RKO (cell line): ENCODE results near the gene ZNF33A.
A peak's percentile ranks its signal among the peaks of the same experiment; 100 is the strongest.
"Not testable (repeated sequence)": the region's sequence is repeated elsewhere in the genome, so short reads cannot be mapped to it uniquely, and the experiment has no call there.

Experiments
- DNase-seq: peaks from one replicate; pipeline ENCODE4 v3.0.0-alpha.2; 2016; ENCODE audit warnings: low spot score

The ZNF33A gene

DNA sequence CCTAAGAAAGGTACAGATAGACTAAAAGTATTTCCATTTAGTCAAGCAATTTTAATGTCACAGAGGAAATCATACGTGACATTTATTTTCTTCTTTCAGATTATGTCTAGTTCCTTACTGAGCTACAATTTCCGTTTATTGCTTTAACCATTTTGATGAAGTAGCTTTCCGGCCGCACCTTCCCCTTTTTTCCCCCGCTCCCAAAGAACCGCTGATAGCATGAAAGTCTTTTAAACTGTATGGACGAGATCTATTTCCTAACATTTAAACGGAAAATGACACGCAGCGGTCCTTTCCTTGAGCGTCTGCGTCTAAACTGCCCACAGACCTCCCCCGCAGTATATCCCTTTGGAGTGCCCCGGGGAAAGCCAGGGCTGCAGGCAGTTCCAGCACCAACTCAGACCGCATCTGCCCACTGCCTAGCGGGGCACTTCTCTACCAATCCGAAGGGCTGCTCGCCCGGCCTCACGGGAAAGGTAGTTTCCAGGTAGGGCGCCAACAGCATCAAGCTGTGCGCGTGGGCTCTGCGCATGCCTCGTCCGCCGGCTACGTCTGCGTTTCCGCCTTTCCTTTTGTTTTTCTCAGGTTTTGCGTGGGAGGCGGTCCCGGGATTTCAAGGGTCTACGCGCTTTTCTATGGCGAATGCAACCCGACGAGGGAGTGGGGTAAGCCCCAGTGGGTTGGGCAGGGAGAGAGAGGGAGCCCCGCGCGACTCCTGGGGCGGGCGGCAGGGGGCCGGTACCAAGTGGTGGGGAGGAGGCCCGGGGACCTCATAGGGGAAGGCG, at the start of gene ZNF33A:
ZNF33A (plus strand) TSS at position 557 of the 785 bp plus-strand sequence. CDS start 1,667 bp downstream, outside the sequence.
- DNase-seq = peak; percentile 96

DNA sequence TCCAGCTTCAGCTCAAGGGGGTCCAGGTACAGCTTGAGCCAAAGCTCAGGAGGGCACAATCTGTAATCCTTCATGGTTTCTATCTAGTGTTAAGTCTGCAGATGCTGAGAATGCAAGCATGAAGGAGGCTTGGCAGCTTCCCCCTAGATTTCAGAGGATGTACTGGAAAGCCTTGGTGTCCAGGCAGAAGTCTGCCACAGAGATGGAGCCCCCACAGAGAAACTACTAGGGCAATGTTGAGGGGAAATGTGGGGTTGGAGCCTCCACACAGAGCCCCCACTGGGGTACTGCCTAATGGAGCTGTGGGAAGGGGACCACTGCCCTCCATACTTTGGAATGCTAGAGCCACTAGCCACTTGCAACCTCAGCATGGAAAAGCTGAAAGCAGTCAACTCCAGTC, 45.5 kb upstream of the ZNF33A start:
- DNase-seq = no peak

DNA sequence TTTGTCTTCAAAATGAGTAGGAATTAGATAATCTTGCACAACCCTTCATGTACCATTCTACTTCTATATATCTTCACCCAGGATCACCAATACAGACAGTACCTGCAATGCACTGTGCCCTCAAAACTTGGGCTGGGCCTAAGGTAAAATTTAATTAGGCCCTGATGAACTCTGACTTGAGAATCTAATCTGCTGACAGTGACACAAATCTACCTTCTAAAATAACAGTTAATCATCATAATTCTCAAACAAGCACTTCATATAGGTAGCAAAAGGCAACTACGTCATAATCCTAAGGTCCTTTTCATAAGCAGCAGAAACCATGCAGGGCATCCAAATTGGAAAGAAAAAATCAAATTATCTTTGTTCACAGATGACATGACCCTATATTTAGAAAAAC, 38.1 kb upstream of the ZNF33A start:
- DNase-seq = no peak

DNA sequence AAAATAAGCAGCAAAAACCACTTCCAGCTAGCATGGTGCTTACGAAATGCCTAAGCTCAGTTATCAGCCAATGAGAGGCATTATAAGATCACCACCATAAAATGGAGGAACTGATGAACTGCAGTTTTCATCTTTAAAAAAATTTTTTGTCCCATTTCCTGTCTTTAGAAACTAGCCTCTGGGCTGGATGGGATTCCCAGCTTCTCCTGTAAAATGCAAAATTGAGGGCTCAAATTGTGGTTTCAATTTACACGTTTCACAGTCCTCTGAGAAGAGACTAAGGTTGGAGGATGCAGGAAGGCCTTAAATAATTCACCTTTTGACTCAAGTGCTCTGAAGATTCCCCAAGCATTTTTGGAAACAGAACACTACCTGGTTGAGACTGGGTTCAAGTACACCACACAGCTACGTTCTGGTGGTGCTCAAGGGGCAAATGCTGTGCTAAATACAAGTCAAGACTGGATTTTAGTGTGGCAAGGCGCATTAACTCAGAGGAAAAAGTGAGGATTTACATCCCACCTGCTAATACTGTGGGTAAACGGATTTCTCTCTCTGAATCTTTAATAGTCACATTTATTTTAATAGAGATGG, 35.0 kb upstream of the ZNF33A start:
- DNase-seq = peak; percentile 59

DNA sequence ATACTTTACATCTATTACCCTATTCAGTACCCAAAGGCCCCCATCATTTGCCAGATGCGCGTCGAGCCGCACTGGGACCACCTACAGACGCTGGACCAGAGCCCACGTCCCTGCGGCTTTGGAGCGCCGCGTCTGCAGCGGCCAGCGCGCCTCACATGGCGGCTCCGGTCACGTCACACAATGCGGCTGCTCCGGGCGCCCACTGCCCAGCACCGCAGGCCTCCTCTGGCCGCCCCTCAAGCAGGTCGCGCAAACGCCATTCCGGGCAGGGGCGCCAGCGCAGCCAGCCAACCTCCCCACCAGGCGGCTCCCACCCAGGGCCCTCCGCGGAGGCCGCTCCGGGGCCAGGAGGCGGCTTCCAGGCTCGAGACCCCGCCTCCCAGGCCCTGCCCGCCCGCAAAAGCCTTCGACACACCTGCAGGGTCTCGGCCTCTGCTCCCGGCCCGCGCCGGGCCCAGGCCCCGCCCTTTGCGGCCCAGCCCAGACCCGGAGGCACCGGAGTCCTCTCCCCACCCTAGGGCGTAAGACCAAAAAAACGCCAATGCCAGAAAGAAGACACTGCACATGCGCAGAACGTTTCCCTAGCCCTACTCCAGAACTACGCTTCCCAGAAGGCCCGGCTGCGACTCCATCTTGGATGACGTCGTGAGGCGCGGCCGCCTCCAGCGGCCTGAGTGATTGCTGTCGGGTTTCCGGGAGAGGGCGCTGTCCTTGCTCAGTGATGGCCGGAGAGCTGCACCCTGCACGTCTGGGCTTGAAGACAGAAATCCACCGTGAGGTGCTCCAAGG, 34.2 kb upstream of the ZNF33A start, which contains the start of gene ZNF25:
ZNF25 (minus strand) TSS at position 557 of the 789 bp plus-strand sequence. CDS start 4,925 bp downstream, outside the sequence.
- DNase-seq = peak; percentile 100

DNA sequence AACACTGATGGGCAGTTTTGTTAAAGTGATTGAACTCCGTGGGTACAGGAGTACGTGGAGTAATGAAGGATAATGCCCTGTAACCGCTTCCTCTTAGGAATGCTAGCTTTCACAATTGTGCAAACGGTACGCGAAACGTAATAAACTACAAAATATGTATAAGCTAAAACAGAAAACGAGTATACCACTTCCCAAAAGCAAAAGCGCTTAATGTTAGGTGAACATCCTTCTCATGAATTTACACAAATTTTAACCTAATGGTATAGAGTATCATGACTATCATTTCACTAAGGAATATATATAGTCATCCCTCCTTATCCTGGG, 33.6 kb upstream of the ZNF33A start:
- DNase-seq = no peak

DNA sequence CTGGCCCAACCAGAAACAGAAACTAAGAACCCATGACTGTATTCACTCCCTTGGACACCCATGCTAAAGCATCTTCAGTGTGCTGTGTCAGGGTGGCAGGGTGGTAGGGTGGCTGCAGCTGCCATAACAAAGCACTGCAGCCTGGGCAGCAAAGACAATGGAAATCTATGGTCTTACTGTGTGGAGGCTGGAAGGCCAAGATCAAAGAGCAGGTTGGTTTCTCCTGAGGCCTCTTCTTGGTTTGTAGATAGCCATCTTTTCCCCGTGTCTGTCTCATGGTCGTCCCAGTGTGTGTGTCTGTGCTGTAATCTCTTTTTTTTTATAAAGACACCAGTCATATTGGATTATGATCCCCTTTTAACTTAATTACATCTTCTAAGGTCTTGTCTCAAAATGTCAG, 18.8 kb upstream of the ZNF33A start:
- DNase-seq = no peak

DNA sequence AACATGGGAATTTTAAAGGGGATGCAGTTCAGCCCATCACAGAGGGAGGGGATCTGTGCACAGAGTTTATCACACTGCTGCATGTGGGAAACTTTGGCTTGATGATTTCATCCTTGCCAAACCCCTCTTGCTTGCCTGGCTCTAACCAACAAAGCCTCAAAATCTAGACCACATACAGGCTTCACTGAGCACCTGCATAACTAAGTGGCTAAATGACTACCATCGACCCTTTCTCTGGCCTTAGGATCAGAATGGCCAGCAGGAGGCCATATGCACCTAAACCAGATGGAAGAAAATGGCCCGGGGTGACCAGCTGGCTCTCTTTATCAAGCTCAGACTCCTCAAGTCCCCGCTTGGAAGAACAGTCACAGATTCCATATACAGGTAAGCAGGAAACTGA, 18.4 kb upstream of the ZNF33A start:
- no peak for DNase-seq

DNA sequence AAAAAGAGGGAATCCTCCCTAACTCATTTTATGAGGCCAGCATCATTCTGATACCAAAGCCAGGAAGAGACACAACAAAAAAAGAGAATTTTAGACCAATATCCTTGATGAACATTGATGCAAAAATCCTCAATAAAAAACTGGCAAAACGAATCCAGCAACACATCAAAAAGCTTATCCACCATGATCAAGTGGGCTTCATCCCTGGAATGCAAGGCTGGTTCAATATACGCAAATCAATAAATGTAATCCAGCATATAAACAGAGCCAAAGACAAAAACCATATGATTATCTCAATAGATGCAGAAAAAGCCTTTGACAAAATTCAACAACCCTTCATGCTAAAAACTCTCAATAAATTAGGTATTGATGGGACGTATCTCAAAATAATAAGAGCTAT, 11.6 kb upstream of the ZNF33A start:
- DNase-seq = not testable (repeated sequence)

DNA sequence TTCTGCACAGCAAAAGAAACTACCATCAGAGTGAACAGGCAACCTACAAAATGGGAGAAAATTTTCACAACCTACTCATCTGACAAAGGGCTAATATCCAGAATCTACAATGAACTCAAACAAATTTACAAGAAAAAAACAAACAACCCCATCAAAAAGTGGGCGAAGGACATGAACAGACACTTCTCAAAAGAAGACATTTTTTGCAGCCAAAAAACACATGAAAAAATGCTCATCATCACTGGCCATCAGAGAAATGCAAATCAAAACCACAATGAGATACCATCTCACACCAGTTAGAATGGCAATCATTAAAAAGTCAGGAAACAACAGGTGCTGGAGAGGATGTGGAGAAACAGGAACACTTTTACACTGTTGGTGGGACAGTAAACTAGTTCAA, 10.0 kb upstream of the ZNF33A start:
- DNase-seq = not testable (repeated sequence)

DNA sequence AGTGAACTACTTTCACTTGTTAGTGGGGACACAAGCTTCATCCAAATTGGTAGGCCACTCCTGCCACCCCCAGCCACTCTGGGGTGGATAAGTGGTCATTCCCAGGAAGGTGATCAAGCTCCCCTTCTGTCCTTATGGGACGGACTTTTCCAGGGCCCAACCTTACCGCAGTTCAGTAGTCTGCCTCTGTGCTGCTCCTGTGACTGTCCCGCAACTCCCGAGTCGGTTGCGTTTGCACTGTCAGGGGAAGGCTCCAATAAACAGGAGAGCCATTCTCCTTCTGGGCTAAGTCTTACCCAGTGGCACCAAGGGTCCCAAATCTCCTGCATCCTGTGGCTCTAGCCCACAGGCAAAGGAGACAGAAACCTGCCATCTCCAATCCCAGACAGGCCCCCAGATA, 7.4 kb upstream of the ZNF33A start:
- no peak for DNase-seq

DNA sequence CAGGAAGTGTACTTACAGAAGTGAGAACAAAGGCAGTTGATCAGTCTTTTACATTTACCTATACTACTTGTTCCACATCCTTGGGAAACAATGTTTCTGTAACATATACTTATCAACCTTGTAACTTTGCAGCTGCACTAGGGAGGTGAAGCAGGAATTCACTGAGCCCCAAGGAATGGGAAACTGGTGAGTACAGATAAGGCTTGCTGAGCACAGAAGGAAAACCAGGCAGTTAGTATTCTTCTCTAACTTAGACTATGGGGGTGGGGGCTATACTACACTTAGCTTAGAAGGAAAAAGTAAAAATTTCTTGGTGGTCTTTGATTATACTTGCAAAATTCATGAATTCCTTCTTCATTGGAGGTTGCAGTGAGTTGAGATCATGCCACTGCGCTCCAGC, 6.9 kb upstream of the ZNF33A start:
- DNase-seq = no peak

DNA sequence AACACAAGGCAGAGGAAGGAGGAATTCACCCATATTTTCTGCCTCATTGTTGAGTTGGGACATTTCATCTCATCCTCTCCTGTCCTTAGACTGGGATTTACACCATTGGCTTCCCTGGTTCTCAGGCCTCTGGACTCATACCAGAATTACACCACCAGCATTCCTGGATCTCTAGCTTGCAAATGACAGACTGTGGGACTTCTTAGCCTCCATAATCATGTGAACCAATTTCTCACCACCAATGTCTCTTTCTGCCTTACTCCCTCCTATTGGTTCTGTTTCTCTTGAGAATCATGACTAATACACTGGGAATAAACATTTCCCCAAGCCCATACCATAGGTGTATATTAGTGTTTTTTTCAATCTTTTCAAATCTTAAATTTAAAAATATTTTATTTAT, 2.9 kb upstream of the ZNF33A start:
- DNase-seq = no peak

DNA sequence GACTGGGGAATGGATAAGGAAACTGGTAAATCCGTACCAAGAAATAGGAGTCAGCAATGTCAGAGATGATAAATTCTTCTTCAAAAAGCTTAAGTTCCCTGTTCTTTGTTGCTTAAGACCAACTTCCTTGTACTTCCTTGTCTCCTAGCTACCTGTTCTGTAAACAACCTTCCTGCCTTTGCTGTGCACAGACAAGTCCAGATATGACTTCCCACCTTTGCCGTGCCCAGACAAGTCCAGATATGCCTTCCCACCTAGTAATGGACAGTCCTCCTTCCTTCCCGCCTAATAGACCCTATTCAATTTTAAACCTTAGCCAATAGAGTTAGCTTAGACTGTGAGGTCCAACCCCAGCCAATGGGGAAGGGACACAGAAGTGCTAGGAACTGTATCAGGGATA, 2.5 kb upstream of the ZNF33A start:
- DNase-seq = no peak

DNA sequence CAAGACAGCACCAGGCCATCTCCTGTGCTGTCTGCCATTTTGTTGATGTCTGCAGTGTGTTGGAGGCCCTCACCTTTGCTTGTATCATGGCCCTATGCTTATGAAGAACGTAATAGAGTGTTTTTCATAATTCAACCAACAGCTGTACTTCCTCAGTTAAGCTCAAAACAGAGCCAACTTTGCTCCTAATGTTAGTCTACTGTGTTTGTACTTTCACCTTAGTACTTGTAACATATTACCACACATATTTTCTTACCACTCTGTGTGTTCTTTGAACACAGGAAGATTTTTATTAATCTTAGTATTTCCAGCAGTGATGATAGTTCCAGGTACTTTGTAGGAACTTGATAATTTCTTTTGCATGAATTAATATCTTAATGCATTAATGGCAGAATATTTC, 5.9 kb downstream of the ZNF33A start:
- DNase-seq = no peak

DNA sequence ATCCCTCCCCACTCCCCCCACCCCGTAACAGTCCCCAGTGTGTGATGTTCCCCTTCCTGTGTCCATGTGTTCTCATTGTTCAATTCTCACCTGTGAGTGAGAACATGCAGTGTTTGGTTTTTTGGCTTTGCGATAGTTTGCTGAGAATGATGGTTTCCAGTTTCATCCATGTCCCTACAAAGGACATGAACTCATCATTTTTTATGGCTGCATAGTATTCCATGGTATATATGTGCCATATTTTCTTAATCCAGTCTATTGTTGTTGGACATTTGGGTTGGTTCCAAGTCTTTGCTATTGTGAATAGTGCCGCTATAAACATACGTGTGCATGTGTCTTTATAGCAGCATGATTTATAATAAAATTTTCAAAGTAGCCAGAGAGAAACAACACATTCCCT, 8.6 kb downstream of the ZNF33A start:
- not testable (repeated sequence) for DNase-seq

DNA sequence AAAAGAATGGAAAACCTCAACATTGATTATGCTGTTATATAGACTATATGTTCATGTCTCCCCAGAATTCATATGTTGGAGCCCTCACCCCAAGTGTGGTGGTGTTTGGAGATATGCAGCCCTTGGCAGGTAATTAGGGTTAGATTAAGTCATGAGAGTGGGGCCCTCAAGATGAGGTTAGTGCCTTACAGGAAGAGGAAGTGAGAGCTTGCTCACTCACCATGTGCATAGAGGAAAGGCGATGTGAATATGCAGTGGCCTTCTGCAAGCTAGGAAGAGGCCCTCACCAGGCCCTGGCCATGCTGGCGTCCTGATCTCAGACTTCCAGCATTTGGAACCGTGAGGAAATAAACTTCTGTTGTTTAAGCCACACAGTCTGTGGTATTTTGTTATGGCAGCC, 14.8 kb downstream of the ZNF33A start:
- no peak for DNase-seq

DNA sequence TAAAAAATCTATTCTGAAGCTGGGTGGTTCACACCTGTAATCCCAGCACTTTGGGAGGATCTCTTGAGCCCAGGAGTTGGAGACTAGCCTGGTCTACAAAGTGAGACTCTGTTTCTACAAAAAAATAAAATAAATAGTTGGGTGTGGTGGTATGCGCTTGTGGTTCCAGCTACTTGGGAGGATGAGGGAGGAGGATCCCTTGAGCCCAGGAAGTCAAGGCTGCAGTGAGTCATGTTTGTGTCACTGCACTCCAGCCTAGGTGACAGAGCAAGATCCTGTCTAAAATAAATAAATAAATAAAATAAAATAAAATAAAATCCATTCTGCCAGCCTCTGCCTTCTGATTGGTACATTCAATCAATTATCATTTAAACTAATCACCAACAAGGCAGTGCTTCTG, 17.5 kb downstream of the ZNF33A start:
- peak; percentile 55 for DNase-seq

DNA sequence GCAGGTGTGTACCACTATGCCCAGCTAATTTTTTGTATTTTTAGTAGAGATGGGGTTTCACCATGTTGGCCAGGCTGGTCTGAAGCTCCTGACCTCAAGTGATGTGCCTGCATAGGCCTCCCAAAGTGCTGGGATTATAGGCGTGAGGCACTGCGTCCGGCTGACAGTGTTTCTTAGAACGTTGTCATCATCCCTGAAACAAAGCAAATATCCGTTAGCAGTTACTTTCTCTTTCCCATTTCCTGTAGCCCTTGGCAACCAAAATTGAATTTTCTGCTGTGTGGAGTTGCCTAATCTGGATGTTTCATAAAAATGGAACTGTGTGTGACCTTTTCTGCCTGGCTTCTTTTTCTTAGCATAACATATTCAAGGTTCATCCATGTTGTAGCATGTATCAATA, 22.4 kb downstream of the ZNF33A start:
- DNase-seq = no peak

DNA sequence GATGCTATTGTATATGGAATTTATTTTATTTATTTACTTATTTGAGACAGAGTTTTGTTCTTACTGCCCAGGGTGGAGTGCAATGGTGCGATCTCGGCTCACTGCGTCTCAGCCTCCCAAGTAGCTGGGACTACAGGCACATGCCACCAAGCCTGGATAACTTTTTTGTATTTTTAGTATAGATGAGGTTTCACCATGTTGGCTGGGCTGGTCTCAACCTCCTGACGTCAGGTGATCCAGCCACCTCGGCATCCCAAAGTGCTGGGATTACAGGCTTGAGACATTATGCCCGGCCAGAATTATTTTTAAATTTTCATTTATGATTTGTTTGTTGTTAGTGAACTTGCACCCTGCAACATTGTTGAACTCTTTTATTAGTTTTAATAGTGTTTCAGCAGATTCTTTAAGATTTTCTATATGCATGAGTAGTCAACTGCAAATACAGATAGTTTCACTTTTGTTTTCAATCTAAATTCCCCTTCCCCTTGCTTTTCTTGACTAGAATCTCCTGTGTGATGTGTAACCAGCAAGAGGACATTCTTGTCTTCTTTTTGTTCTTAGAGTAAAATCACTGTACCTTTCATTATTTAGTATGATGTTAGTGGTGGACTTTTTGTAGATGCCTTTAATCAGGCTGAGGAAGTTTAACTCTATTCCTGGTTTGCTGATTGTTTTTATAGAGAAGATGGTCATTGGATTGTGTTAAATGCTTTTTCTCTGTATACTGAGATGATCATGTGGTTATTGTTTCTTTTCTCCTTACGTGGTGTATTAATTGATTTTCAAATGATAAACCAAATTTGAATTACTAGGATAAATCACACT, 27.8 kb downstream of the ZNF33A start:
- DNase-seq = no peak

DNA sequence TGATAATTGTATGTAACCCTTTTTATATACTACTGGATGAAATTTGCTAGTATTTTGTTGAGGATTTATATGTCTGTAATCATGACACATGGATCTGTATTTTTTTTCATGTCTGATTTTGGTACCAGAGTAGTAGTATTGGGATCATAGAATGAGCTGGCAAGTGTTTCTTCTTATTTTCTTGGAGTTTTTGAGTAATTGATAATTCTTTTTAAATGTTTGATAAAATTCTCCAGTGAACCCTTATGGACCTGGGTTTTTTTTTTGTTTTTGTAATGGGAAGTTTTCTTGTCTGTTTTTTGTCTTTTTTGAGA, 28.4 kb downstream of the ZNF33A start:
- DNase-seq = no peak

DNA sequence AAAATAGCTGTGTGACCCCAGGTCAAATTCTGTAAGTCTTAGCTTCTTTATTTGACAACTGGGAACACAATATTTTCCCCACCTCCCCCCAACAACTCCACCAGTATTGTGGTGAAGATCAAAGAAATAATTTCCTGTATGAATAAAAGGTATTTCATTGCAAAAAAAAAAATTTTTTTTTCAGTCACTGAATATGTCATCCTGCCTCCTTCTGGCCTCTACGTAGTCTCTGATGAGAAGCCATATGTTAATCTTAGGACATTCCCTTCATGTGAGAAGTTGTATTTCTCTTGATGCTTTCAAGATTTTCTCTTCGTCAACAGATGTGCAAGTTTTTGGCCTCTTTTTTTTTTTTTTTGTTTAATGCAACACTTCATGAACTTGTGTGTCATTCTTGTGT, 33.0 kb downstream of the ZNF33A start:
- no peak for DNase-seq
